Muscle of leg (tissue), 11 donors: ENCODE data around the gene PDE2A. TPM values are rescaled to one million over a fixed set of nuclear protein-coding genes. Genes with fewer than 3 reads are reported as not detected.

ENCODE experiments used
- DNase-seq: peaks from one replicate; pipeline ENCODE4 v3.0.0; 2013
- H3K27ac ChIP-seq: one replicate; pipeline ENCODE4 v1.5.1; 2013; ENCODE audit warnings: mild to moderate bottlenecking, low read length, control low read depth
- H3K27me3 ChIP-seq: one replicate; pipeline ENCODE4 v1.6.1; 2013; ENCODE audit warnings: low read length; ENCODE audit not compliant: control insufficient read depth, insufficient read depth
- H3K36me3 ChIP-seq: one replicate; pipeline ENCODE4 v1.6.1; 2013; ENCODE audit warnings: low read length; ENCODE audit not compliant: control insufficient read depth, insufficient read depth
- H3K4me1 ChIP-seq: one replicate; pipeline ENCODE4 v1.6.1; 2013; ENCODE audit warnings: low read length; ENCODE audit not compliant: control insufficient read depth, insufficient read depth
- H3K4me3 ChIP-seq: one replicate; pipeline ENCODE4 v1.5.1; 2013; ENCODE audit warnings: low read length, control low read depth
- H3K9me3 ChIP-seq: replicated peaks from 2 replicates; pipeline ENCODE4 v1.6.1; 2013; ENCODE audit warnings: low read depth, low read length; ENCODE audit not compliant: control insufficient read depth
- WGBS: methylation state at CpG from one replicate; pipeline ENCODE4 v1.1.5; 2013; ENCODE audit warnings: missing lambda C conversion rate; ENCODE audit not compliant: insufficient coverage; 5-methylcytosine and 5-hydroxymethylcytosine counted together
- polyA plus RNA-seq, 8 donors: library from polyadenylated mRNA; unstranded; fragments of 120-200 nt; gene quantifications; one replicate each; pipeline versions ENCODE4 v1.2.1 to v1.2.3, GENCODE V29; 2013; ENCODE audit warnings: inconsistent platforms in 1 of 8, low replicate concordance in 1 of 8; ENCODE audit not compliant: insufficient read length in 8 of 8, insufficient read depth in 1 of 8
- total RNA-seq: library from RNA; stranded (reverse); fragments of 120-200 nt; gene quantifications from one replicate; pipeline ENCODE4 v1.2.4, GENCODE V29; 2013

The PDE2A gene
- total and polyA plus RNA-seq, 9 donors, result 10.7 to 18.2 (median 14.8) TPM

GRCh38 chr11:72579816-72580641, 94.2 kb downstream of the PDE2A start:
- no peak overlapping the region for H3K4me3 ChIP-seq
- H3K9me3 ChIP-seq, result no peaks in the 10 kb centered on the region
- peaks cover 25% of the 10 kb centered on the region for H3K27me3 ChIP-seq
- 38% methylated on average over 7 of the region's 10 CpGs for WGBS
- DNase-seq, result no peak
- no peak overlapping the region for H3K27ac ChIP-seq
- peaks cover 6% of the 10 kb centered on the region for H3K4me1 ChIP-seq
- H3K36me3 ChIP-seq, result peaks cover 12% of the 10 kb centered on the region

- Histone ChIP-seq H3K4me1 (no peaks in the 10 kb centered on the region), H3K27ac (no peak overlapping the region), H3K36me3 (peaks cover 12% of the 10 kb centered on the region), H3K4me3 (no peak overlapping the region), H3K27me3 (peaks cover 18% of the 10 kb centered on the region), H3K9me3 (no peaks in the 10 kb centered on the region)
- WGBS, result 76% methylated on average over 8 of the region's 13 CpGs
- no peak for DNase-seq
Observed at GRCh38 chr11:72578991-72579815, 95.0 kb downstream of the PDE2A start.

- no peak overlapping the region for H3K4me3 ChIP-seq
- 78% methylated on average over 3 of the region's 5 CpGs for WGBS
Observed at GRCh38 chr11:72578566-72578965, 95.7 kb downstream of the PDE2A start.

GRCh38 chr11:72578051-72578450, 96.2 kb downstream of the PDE2A start:
- no peak for DNase-seq
- Histone ChIP-seq H3K27ac (no peak overlapping the region), H3K27me3 (peaks cover 7% of the 10 kb centered on the region), H3K36me3 (peaks cover 12% of the 10 kb centered on the region), H3K4me1 (peaks cover 2% of the 10 kb centered on the region), H3K4me3 (no peak overlapping the region), H3K9me3 (no peaks in the 10 kb centered on the region)
- WGBS, result 87% methylated on average over 6 of the region's 6 CpGs

More at GRCh38 chr11:72578566-72578965, 95.7 kb downstream of the PDE2A start:
- Histone ChIP-seq H3K27ac (no peak overlapping the region), H3K36me3 (peaks cover 12% of the 10 kb centered on the region), H3K9me3 (no peaks in the 10 kb centered on the region), H3K4me1 (peaks cover under 1% of the 10 kb centered on the region), H3K27me3 (peaks cover 12% of the 10 kb centered on the region)
- no peak for DNase-seq

GRCh38 chr11:72577271-72577721, 96.9 kb downstream of the PDE2A start:
- 87% methylated on average over 12 of the region's 14 CpGs for WGBS
- no peak for DNase-seq

GRCh38 chr11:72576661-72577060, 97.6 kb downstream of the PDE2A start:
- no peaks in the 10 kb centered on the region for H3K9me3 ChIP-seq
- H3K27me3 ChIP-seq, result peaks cover 2% of the 10 kb centered on the region
- H3K27ac ChIP-seq, result no peak overlapping the region
- H3K4me3 ChIP-seq, result no peak overlapping the region
- peaks cover 12% of the 10 kb centered on the region for H3K36me3 ChIP-seq
- WGBS, result 64% methylated on average over 3 of the region's 6 CpGs
- peaks cover 2% of the 10 kb centered on the region for H3K4me1 ChIP-seq
- DNase-seq, result no peak

More at GRCh38 chr11:72577271-72577721, 96.9 kb downstream of the PDE2A start:
- no peak overlapping the region for H3K27ac ChIP-seq
- peaks cover 2% of the 10 kb centered on the region for H3K4me1 ChIP-seq
- H3K36me3 ChIP-seq, result peaks cover 12% of the 10 kb centered on the region
- H3K4me3 ChIP-seq, result no peak overlapping the region
- peaks cover 5% of the 10 kb centered on the region for H3K27me3 ChIP-seq
- no peaks in the 10 kb centered on the region for H3K9me3 ChIP-seq

- Histone ChIP-seq H3K36me3 (peaks cover 12% of the 10 kb centered on the region), H3K27me3 (peaks cover 2% of the 10 kb centered on the region), H3K9me3 (no peaks in the 10 kb centered on the region), H3K27ac (no peak overlapping the region), H3K4me3 (no peak overlapping the region), H3K4me1 (peaks cover 2% of the 10 kb centered on the region)
- 77% methylated on average over 4 of the region's 5 CpGs for WGBS
- no peak for DNase-seq
Observed at GRCh38 chr11:72576243-72576595, 98.0 kb downstream of the PDE2A start.

- DNase-seq, result no peak
- Histone ChIP-seq H3K4me1 (peaks cover 2% of the 10 kb centered on the region), H3K27ac (no peak overlapping the region), H3K9me3 (no peaks in the 10 kb centered on the region), H3K27me3 (peaks cover 2% of the 10 kb centered on the region), H3K4me3 (no peak overlapping the region), H3K36me3 (peaks cover 12% of the 10 kb centered on the region)
- WGBS, result 84% methylated on average over 12 of the region's 14 CpGs
Observed at GRCh38 chr11:72575533-72576242, 98.5 kb downstream of the PDE2A start.

- H3K9me3 ChIP-seq, result no peaks in the 10 kb centered on the region
- WGBS, result 49% methylated on average over 3 of the region's 8 CpGs
- no peak overlapping the region for H3K4me3 ChIP-seq
- no peak for DNase-seq
- H3K27me3 ChIP-seq, result peaks cover under 1% of the 10 kb centered on the region
- peaks cover 2% of the 10 kb centered on the region for H3K4me1 ChIP-seq
- H3K36me3 ChIP-seq, result peaks cover 10% of the 10 kb centered on the region
- no peak overlapping the region for H3K27ac ChIP-seq
Observed at GRCh38 chr11:72574548-72575460, 99.4 kb downstream of the PDE2A start.
